ENCODE data around the gene PDSS2. TPM values are rescaled to one million over a fixed set of nuclear protein-coding genes. Genes with fewer than 3 reads are reported as not detected.
"Not testable (repeated sequence)": the region's sequence is repeated elsewhere in the genome, so short reads cannot be mapped to it uniquely, and the experiment has no call there.

The PDSS2 gene
- total RNA-seq, 1 donor from 2014 or later: 18.9 TPM

DNA sequence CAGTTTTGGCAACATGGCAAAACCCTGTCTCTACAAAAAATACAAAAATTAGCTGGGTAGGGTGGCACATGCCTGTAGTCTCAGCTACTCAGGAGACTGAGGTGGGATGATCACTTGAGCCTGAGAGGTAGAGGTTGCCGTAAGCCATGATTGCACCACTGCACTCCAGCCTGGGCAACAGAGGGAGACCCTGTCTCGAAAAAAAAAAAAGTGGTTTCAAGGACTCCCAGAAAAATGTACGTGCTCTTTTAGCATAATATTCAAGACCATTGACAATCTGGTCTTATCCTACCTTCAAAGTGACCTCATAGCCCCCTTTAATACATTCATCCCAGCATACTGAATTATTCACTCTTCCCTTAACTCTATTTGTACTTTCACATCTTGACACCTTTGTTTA lies 16.0 kb upstream of the PDSS2 start:
- DNase-seq (ENCODE audit: low spot score); ATAC-seq: not testable (repeated sequence)

- no peak for ATAC-seq
- no peak for DNase-seq (ENCODE audit: low spot score)
Observed at GRCh38 chr6:107473660-107474059, 14.3 kb upstream of the PDSS2 start.

DNA sequence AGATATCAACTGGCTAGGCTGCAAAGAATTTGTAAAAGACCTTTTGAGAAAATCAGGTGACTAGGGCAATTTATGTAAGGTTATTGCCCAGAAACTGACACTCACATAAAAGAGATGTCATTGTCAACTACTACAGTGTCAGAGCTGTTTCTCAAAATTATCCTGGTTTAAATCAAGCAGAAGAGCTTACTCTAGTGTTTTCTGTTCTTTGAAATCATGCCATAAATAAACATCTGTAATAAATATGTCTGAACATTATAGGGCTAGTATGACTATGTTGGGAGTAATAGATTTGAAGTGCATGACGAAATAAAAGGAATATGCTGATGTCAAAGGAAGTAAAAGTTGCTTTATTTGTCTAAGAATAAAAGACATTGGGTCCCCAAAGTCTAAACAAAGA lies 11.0 kb upstream of the PDSS2 start:
- ATAC-seq: no peak
- DNase-seq (ENCODE audit: low spot score): no peak

DNA sequence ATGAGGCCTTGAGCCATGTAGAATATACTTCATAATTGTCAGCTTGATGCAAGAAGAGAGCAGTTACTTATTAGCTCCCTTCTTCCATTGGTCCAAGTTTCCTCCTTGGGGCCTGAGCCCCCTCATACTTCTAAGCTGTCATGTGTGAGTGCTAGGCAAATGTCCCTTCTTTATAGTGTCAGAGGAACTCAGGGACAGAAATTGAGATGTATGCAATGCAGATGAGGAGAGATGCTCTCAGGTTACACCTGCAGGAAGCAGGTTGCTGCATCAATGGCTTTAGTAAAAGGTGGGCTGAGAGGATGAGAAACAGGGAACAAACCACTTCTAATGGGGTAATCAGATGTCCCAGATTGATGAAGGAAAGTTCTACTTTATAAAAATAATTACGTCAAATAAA lies 6.7 kb upstream of the PDSS2 start:
- ATAC-seq: no peak
- DNase-seq (ENCODE audit: low spot score): no peak

DNA sequence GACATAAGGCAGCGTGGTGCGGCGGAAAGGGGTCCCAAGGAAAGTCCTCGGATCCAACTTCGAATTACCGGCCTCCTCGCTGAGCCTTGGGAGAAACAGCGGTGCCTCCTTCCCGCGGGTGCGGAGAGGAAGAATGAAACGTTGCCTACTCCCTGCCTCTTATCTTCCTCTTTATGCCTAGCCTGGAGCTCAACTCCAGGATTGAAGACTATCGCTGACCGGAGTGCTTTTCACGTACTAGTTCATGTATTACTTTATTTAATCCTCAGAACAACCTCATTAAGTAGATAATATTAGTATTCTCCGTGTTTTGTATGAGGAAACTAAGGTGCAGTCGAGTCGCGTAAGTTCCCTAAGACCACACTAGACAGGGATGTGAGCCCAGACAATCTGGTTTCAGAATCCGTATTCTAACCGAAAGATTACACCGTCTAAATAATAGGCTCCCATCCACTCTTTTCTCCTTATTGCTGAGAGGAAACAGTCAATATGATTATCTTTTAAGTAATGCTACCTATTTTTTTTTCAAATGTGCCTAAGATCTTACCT lies 793 bp upstream of the PDSS2 start:
- DNase-seq (ENCODE audit: low spot score) (no peak), ATAC-seq (peak; percentile 16)

DNA sequence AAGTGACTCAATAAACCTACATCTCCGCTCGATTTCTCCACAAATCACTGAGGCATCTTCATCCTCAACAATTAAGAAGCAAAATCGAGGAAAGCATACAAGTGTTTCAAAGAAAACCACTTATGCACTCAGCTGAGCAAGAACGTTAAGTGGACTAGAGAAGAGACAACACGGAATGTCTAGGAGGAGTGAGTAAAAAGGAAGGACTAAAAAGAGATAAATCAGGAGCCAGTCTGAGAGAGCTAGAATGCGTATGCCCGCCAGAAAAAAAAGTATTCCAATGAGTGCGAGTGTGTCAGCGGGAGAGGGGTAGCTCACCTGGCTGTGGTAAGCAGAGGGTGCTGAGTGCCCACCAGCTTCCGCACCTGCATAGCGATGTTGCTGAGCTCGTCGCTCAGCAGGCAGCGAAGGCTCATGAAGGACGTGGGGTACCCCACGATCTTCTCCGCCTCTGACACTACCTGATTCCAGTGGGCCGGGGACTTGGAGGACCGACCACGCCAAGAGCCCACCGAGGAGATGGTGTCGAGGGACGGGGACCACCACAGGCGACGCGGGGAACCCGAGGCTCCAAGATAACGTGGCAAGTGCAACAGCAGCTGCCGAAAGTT lies 587 bp downstream of the PDSS2 start:
- peak; percentile 19 for ATAC-seq
- no peak for DNase-seq (ENCODE audit: low spot score)

GRCh38 chr6:107448776-107449175 lies 10.6 kb downstream of the PDSS2 start:
- ATAC-seq: no peak
- no peak for DNase-seq (ENCODE audit: low spot score)

- ATAC-seq: no peak
- no peak for DNase-seq (ENCODE audit: low spot score)
Observed at GRCh38 chr6:107447663-107448216, 11.6 kb downstream of the PDSS2 start.

DNA sequence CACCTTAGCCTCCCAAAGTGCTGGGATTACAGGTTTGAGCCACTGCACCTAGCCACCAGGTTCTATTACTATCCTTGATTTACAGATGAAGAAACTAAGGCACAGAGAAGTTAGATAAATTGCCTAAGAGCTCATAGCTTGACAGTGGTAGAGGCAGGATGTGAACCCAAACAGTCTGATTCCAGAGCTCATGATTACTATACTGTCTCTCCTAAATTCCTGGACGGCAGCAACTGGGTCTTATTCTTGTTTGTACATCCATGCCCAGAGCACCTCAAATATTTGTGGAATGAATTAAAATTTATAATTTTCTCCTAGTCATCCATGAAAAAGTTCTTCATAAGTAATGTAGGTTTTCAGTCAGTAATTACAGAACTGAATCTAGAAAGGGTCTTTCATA lies 15.1 kb downstream of the PDSS2 start:
- DNase-seq (ENCODE audit: low spot score): no peak
- no peak for ATAC-seq

DNA sequence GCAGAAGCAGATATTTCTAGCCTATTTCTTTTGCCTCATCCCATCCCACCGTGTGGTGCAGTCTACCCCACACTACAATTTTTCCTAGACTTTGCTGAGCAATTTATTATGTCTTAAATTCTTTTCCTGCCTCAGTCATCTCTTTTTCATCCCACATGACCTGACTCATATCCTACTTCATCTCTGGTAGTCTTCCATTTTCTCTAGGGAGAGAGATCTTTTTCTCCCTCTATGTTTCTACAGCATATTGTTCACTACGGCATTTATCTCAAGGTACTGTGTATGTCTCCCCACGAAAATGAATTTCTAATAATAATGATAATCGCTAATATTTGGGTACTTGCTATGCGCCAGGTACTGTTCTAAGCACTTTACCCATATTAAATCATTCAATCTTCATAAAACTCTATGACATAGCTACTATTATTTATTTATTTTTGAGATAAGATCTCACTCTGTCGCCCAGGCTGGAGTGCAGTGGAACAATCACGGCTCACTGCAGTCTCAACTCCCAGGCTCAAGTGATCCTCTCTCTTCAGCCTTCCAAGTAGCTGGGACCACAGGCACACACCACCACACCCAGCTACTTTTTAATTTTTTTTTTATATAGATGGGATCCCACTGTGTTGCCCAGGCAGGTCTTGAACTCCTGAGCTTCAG lies 15.6 kb downstream of the PDSS2 start:
- DNase-seq (ENCODE audit: low spot score) (no peak), ATAC-seq (no peak)

DNA sequence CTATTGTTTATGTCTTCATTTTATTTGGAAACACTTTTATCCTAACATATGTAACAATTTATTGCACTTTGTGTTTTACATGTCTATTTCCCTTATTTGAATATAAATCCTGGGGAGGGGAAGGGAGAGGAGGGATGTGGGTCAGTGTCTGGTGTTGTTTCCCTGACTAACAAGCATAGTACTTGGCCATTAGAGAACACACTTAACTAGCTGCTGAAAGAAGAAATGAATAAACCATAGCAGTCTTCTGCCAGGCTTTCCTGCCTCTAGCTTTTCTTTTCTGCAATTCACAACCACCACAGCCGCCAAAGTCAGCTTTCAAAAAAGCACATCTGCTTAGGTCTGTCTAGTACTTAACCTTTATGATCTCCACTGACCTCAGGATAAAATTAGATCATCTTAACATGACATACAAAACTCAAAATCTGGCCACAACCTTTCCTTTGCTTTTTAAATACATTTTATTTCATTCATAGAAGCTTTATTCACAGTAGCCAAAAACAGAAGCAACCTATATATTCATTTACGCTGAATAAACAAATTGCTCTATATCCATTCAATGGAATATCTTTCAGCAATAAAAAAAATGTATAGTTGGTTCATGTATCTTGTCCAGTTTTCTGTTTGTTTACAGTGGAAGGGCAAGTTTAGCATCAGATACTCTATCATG lies 16.3 kb downstream of the PDSS2 start:
- ATAC-seq (no peak), DNase-seq (ENCODE audit: low spot score) (no peak)

GRCh38 chr6:107441682-107442081 lies 17.7 kb downstream of the PDSS2 start:
- no peak for DNase-seq (ENCODE audit: low spot score)
- no peak for ATAC-seq

DNA sequence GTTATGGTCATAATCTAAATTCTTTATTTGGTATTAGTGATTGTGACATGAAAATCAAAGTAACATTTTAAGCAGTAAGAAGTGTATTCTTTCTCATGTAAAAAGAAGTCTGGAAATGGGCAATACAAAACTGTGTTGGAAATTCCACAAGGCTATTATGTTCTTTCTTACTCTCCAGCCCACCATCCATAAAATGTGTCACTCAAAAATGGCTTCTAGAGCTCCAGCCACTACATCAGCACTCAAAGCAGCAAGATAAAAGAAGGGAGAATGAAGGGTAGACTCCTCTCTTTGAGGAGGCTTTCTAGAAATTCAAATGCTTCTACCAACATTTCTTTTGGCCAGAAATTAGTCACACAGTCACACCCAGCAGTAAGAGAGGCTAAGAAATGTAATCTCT lies 18.4 kb downstream of the PDSS2 start:
- DNase-seq (ENCODE audit: low spot score) (no peak), ATAC-seq (no peak)

DNA sequence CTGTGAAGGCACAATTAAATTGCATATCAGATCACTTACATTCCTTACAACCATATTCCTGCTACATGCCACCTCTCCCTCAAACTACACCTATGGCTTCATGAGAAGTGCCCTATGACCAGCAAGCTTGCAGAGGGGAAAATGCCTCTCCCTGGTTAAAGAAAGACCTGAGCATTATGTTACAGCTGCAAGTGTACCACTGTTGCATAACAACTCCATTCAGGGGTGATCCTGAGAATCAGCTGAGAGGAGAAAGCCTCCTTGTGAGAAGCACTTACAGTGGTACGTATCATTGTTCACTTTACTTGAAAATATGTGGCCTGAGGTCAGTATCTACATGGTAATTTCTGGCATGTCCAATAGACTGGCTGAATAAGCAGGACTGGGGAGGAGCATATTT lies 20.0 kb downstream of the PDSS2 start:
- no peak for DNase-seq (ENCODE audit: low spot score)
- ATAC-seq: no peak

DNA sequence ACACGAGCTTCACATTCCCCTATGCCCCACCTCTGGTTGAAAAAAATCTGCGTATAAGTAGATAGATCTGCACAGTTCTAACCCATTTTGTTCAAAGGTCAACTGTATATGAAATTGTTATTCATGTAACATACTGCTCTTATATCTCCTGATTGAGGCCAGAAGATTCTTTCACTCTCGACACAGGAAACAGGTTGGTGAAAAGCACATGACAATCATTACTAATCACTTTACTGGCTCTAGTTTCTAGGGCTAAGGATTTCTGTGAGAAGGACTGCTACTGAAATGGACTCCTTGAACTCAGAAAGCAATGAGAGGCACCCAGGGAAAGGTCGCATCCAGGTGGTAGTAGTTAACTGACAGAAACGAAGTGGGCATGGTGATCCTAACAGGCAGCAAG lies 21.7 kb downstream of the PDSS2 start:
- ATAC-seq (no peak), DNase-seq (ENCODE audit: low spot score) (no peak)

GRCh38 chr6:107436881-107437280 lies 22.5 kb downstream of the PDSS2 start:
- DNase-seq (ENCODE audit: low spot score) (no peak), ATAC-seq (no peak)

DNA sequence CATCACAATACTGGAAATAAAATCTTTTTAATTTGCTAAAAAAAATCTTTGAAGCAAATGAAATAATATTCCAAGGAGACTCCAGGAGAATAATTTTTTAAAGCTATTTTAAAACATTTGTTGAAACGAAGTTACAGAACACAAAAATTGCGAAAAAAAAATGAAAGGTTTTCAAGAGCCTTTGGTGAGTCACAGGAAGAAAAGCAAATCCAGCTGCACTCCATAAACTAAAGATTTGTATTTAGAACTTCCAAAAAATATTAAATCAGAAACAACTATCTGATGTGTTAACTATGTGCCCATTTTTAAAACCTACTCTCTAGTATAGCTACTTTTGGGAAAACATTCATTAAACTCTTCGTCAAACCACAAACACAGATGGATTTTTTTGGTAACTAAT lies 23.6 kb downstream of the PDSS2 start:
- ATAC-seq (no peak), DNase-seq (ENCODE audit: low spot score) (no peak)

DNA sequence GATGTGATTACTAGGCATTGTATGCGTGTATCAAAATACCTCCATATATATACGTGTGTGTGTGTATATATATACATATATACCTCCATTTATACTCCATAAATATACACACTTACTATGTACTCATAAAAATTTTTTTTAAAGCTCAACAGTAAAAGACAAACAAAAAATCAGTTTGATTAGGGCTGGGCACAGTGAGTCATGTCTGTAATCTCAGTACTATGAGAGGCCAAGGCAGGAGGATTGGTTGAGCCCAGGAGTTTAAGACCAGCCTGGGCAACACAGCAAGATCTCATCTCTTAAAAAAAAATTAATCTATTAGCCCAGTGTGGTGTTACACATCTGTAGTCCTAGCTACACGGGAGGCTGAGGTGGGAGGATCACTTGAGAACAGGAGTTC lies 24.6 kb downstream of the PDSS2 start:
- DNase-seq (ENCODE audit: low spot score) (no peak), ATAC-seq (no peak)

DNA sequence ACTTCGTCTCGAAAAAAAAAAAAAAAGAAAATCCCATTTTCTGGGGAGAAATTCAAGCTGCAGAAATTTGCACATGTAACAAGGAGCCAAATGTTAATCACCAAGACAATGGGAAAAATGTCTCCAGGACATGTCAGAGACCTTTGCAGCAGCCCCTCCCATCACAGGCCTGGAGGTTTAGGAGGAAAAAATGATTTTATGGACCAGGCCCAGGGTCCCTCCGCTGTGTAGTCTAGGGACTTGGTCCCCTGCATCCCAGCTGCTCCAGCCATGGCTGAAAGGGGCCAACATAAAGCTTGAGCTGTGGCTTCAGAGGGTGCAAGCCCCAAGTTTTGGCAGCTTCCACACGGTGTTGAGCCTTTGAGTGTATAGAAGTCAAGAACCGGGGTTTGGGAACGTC lies 33.4 kb downstream of the PDSS2 start:
- not testable (repeated sequence) for DNase-seq (ENCODE audit: low spot score); ATAC-seq

DNA sequence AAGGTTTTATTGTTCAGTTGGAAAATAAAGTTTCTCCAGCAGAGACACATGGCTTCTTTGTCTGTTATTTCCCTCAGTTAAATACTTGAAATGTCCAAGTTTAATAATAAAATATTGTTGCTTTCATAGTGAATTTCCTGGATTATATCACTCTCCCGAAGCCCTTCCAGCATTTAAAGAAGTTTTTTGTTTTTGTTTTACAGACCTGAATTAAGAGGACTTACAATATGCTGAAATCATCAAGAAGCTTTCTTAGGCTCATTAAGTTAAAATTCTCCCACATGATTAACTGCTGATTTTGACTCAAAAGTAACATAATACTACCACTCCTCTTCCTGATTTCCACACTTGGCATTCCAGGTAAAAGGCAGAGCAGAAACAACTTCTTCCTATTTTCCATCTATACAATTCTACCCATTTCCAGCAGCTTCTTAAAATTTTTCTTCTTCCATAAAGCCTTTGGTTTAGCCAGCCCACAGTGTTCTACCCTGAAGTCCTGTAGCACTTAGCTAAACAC lies 35.8 kb downstream of the PDSS2 start:
- no peak for ATAC-seq
- DNase-seq (ENCODE audit: low spot score): no peak

DNA sequence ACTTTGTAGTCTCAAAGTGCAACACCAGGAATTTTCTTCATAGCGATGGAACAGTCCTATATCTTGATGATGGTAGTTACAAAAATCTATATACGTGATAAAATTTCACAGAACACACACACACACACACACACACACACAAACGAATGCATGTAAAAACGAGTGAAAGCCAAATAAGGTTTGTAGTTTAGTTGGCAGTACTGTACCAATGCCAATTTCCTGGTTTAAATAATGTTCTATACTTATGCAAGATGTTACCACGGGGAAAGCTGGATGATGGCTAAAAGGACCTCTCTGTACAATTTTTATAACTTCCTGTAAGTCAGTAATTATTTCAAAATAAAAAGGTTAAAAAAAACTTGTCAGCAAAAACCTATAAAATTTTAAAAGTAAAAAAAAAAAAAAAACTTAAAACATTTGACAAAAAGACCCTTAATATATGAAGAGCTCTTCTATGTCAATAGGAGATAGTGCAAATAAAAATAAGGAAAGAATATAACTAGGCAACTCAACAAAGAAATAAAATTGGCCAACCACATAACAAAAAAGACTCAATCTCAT lies 37.6 kb downstream of the PDSS2 start:
- no peak for ATAC-seq
- no peak for DNase-seq (ENCODE audit: low spot score)

All from left lobe of liver (tissue), 2 donors.